ENCODE data around the gene LSM4. TPM values are rescaled to one million over a fixed set of nuclear protein-coding genes. Genes with fewer than 3 reads are reported as not detected.

Gene LSM4
- total and polyA plus RNA-seq, 2 of the 13 experiments (the other 11 are each of a cell fraction or from before 2014, with no cell fraction given) = 65.8 to 166 TPM

GRCh38 chr19:18317961-18318800 is 4.7 kb downstream of the LSM4 start (continued):
- TF ChIP-seq, protein P1, sequence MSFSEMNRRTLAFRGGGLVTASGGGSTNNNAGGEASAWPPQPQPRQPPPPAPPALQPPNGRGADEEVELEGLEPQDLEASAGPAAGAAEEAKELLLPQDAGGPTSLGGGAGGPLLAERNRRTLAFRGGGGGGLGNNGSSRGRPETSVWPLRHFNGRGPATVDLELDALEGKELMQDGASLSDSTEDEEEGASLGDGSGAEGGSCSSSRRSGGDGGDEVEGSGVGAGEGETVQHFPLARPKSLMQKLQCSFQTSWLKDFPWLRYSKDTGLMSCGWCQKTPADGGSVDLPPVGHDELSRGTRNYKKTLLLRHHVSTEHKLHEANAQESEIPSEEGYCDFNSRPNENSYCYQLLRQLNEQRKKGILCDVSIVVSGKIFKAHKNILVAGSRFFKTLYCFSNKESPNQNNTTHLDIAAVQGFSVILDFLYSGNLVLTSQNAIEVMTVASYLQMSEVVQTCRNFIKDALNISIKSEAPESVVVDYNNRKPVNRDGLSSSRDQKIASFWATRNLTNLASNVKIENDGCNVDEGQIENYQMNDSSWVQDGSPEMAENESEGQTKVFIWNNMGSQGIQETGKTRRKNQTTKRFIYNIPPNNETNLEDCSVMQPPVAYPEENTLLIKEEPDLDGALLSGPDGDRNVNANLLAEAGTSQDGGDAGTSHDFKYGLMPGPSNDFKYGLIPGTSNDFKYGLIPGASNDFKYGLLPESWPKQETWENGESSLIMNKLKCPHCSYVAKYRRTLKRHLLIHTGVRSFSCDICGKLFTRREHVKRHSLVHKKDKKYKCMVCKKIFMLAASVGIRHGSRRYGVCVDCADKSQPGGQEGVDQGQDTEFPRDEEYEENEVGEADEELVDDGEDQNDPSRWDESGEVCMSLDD (CRISPR knock-in tag; IDR thresholded peaks at IDR 0.05; ENCODE audit: borderline replicate concordance) = no peak
- TF ChIP-seq ZC3H4 (CRISPR knock-in tag; IDR thresholded peaks at IDR 0.05; ENCODE audit: borderline replicate concordance) (0 out of 2 replicates have a peak, but pooled peaks have one; percentile 53), HOXD1 (CRISPR knock-in tag; IDR thresholded peaks at IDR 0.05) (no peak), AKNA (CRISPR knock-in tag; IDR thresholded peaks at IDR 0.05; ENCODE audit: borderline replicate concordance) (no peak), ZNF44 (CRISPR knock-in tag; IDR thresholded peaks at IDR 0.05) (peak; percentile 93; the same call in 1 of the 2 replicates), RFX3 (CRISPR knock-in tag; IDR thresholded peaks at IDR 0.05) (no peak), ZNF746 (CRISPR knock-in tag; IDR thresholded peaks at IDR 0.05) (peak; percentile 43)
- TF ChIP-seq, protein P2, sequence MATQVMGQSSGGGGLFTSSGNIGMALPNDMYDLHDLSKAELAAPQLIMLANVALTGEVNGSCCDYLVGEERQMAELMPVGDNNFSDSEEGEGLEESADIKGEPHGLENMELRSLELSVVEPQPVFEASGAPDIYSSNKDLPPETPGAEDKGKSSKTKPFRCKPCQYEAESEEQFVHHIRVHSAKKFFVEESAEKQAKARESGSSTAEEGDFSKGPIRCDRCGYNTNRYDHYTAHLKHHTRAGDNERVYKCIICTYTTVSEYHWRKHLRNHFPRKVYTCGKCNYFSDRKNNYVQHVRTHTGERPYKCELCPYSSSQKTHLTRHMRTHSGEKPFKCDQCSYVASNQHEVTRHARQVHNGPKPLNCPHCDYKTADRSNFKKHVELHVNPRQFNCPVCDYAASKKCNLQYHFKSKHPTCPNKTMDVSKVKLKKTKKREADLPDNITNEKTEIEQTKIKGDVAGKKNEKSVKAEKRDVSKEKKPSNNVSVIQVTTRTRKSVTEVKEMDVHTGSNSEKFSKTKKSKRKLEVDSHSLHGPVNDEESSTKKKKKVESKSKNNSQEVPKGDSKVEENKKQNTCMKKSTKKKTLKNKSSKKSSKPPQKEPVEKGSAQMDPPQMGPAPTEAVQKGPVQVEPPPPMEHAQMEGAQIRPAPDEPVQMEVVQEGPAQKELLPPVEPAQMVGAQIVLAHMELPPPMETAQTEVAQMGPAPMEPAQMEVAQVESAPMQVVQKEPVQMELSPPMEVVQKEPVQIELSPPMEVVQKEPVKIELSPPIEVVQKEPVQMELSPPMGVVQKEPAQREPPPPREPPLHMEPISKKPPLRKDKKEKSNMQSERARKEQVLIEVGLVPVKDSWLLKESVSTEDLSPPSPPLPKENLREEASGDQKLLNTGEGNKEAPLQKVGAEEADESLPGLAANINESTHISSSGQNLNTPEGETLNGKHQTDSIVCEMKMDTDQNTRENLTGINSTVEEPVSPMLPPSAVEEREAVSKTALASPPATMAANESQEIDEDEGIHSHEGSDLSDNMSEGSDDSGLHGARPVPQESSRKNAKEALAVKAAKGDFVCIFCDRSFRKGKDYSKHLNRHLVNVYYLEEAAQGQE (IDR thresholded peaks at IDR 0.05; ENCODE audit: borderline replicate concordance in 1 of 2, low read depth in 1 of 2, low read length in 2 of 2) = no peak
- TF ChIP-seq, protein P3, sequence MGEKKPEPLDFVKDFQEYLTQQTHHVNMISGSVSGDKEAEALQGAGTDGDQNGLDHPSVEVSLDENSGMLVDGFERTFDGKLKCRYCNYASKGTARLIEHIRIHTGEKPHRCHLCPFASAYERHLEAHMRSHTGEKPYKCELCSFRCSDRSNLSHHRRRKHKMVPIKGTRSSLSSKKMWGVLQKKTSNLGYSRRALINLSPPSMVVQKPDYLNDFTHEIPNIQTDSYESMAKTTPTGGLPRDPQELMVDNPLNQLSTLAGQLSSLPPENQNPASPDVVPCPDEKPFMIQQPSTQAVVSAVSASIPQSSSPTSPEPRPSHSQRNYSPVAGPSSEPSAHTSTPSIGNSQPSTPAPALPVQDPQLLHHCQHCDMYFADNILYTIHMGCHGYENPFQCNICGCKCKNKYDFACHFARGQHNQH (CRISPR knock-in tag; IDR thresholded peaks at IDR 0.05) = peak; percentile 63
- TF ChIP-seq, protein P4, sequence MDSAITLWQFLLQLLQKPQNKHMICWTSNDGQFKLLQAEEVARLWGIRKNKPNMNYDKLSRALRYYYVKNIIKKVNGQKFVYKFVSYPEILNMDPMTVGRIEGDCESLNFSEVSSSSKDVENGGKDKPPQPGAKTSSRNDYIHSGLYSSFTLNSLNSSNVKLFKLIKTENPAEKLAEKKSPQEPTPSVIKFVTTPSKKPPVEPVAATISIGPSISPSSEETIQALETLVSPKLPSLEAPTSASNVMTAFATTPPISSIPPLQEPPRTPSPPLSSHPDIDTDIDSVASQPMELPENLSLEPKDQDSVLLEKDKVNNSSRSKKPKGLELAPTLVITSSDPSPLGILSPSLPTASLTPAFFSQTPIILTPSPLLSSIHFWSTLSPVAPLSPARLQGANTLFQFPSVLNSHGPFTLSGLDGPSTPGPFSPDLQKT (CRISPR knock-in tag; IDR thresholded peaks at IDR 0.05; ENCODE audit: borderline replicate concordance) = no peak
- TF ChIP-seq, protein P5, sequence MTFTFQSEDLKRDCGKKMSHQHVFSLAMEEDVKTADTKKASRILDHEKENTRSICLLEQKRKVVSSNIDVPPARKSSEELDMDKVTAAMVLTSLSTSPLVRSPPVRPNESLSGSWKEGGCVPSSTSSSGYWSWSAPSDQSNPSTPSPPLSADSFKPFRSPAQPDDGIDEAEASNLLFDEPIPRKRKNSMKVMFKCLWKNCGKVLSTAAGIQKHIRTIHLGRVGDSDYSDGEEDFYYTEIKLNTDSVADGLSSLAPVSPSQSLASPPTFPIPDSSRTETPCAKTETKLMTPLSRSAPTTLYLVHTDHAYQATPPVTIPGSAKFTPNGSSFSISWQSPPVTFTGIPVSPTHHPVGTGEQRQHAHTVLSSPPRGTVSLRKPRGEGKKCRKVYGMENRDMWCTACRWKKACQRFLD (CRISPR knock-in tag; IDR thresholded peaks at IDR 0.05; ENCODE audit: borderline replicate concordance) = peak; percentile 59; the same call in 1 of the 2 replicates
